Lung (tissue), 12 donors: Measurements from ENCODE around the gene INAFM2. TPM values are rescaled to one million over a fixed set of nuclear protein-coding genes. Genes with fewer than 3 reads are reported as not detected.
A peak's percentile ranks its signal among the peaks of the same experiment; 100 is the strongest.

ENCODE experiments used
- ATAC-seq: fragments of 200-7000 bp; cut with Tn5 transposase; one replicate; pipeline ENCODE4 v1.9.1; 2020; ENCODE audit warnings: moderate number of reproducible peaks; ENCODE audit not compliant: insufficient read depth, low FRiP score
- DNase-seq, 3 donors: peaks; one replicate each; pipeline ENCODE4 v3.0.0-alpha.2; 2013 to 2017
- H3K27ac ChIP-seq, 2 donors: one replicate each; pipeline ENCODE4 v1.5.1; 2013; ENCODE audit warnings: mild to moderate bottlenecking in 2 of 2, moderate library complexity in 2 of 2, control low read depth in 1 of 2, inconsistent platforms in 1 of 2, low read depth in 1 of 2, low read length in 1 of 2
- H3K27me3 ChIP-seq, 3 donors: one replicate each; pipeline ENCODE4 v1.5.1; 2013; ENCODE audit warnings: low read length in 2 of 3; ENCODE audit not compliant: control insufficient read depth in 3 of 3, insufficient read depth in 3 of 3
- H3K36me3 ChIP-seq, 4 donors: one replicate each; pipeline ENCODE4 v1.5.1; 2013; ENCODE audit warnings: low read length in 4 of 4, mild to moderate bottlenecking in 1 of 4, moderate library complexity in 1 of 4; ENCODE audit not compliant: control insufficient read depth in 4 of 4, insufficient read depth in 4 of 4
- H3K4me1 ChIP-seq, 5 donors: one replicate each; pipeline ENCODE4 v1.5.1; 2013; ENCODE audit warnings: low read length in 5 of 5, mild to moderate bottlenecking in 2 of 5, moderate library complexity in 1 of 5; ENCODE audit not compliant: control insufficient read depth in 5 of 5, insufficient read depth in 5 of 5
- H3K4me3 ChIP-seq: one replicate; pipeline ENCODE4 v1.5.1; 2013; ENCODE audit warnings: mild to moderate bottlenecking, control low read depth, moderate library complexity
- H3K9ac ChIP-seq, 2 donors: one replicate each; pipeline ENCODE4 v1.5.1; 2013; ENCODE audit warnings: low read length in 2 of 2, control low read depth in 1 of 2; ENCODE audit not compliant: insufficient read depth in 1 of 2
- H3K9me3 ChIP-seq, 4 donors: one replicate each; pipeline ENCODE4 v1.5.1; 2013; ENCODE audit warnings: low read length in 3 of 4, mild to moderate bottlenecking in 1 of 4, moderate library complexity in 1 of 4; ENCODE audit not compliant: control insufficient read depth in 4 of 4, insufficient read depth in 3 of 4
- CTCF ChIP-seq: IDR thresholded peaks from 2 replicates; pipeline ENCODE4 v1.5.1; 2012; ENCODE audit warnings: mild to moderate bottlenecking; ENCODE audit errors: control extremely low read depth, extremely low read depth
- WGBS, 2 donors: extraction: QIAGEN DNeasy Blood & Tissue Kit; methylation state at CpG; one replicate each; pipeline ENCODE4 v1.1.7; 2013; 5-methylcytosine and 5-hydroxymethylcytosine counted together
- polyA plus RNA-seq, 2 donors: library from polyadenylated mRNA; stranded (reverse); fragments of 200-250 nt; gene quantifications; one replicate each; pipeline ENCODE4 v1.2.1, GENCODE V29; 2013
- total RNA-seq, 2 donors: library from RNA; depleted of rRNA in 1 of 2; stranded (reverse); fragments of >200 nt in 1 of 2; gene quantifications; one replicate each; pipeline ENCODE4 v1.2.1, GENCODE V29; 2014 to 2021
- donor health status: control.
- donor health status: control.
- donor health status: Bipolar disorder and iron deficiency.
- donor health status: healthy.
- donor health status: DM: yes; HTN: yes; CAD: no.

INAFM2 gene
- total and polyA plus RNA-seq, 4 donors = 12.8 to 31.1 (median 19.0) TPM

GRCh38 chr15:40357723-40358470 is 34.4 kb downstream of the INAFM2 start, which contains the start of gene DISP2:
Gene DISP2 (plus strand): TSS chr15:40358219. CDS start chr15:40358322, 103 bp downstream.
- Histone ChIP-seq H3K9me3 (no peaks in the 10 kb centered on the region), H3K36me3 (no peaks in the 10 kb centered on the region), H3K9ac (no peak within 1 kb of the TSS), H3K27ac (no peak within 1 kb of the TSS), H3K27me3 (peaks cover 0 to 18% (median 0%) of the 10 kb centered on the region in 3 donors), H3K4me3 (peak within 1 kb of the TSS; percentile 34), H3K4me1 (peaks cover 0 to 18% (median 0%) of the 10 kb centered on the region in 5 donors)
- peak; percentile 88 to 92 (median 89) for DNase-seq
- TF ChIP-seq CTCF = no peak
- 3 to 4% methylated on average over 47 to 82 of the region's 82 CpGs for WGBS, 2 donors
- peak; percentile 91 for ATAC-seq

- 11 to 12% methylated on average over 27 to 31 of the region's 31 CpGs for WGBS, 2 donors
- ATAC-seq (no peak), DNase-seq (no peak)
- H3K9ac ChIP-seq = no peak overlapping the region
- H3K4me3 ChIP-seq = peak overlapping the region; percentile 34
- peaks cover 0 to 18% (median 0%) of the 10 kb centered on the region in 5 donors for H3K4me1 ChIP-seq
- no peaks in the 10 kb centered on the region for H3K9me3 ChIP-seq
- H3K27me3 ChIP-seq = peaks cover 0 to 13% (median 0%) of the 10 kb centered on the region in 3 donors
- no peak for TF ChIP-seq CTCF
- H3K27ac ChIP-seq = no peak overlapping the region
- H3K36me3 ChIP-seq = no peaks in the 10 kb centered on the region
These were observed 35.2 kb downstream of the INAFM2 start for GRCh38 chr15:40358471-40359353.

GRCh38 chr15:40360015-40360414 is 36.5 kb downstream of the INAFM2 start:
- H3K9me3 ChIP-seq = no peaks in the 10 kb centered on the region
- DNase-seq (no peak), ATAC-seq (no peak)
- no peak overlapping the region for H3K4me3 ChIP-seq
- H3K4me1 ChIP-seq = peaks cover 0 to 11% (median 0%) of the 10 kb centered on the region in 5 donors
- H3K27ac ChIP-seq = no peak overlapping the region
- no peak overlapping the region for H3K9ac ChIP-seq
- WGBS, 2 donors = 92 to 95% methylated on average over 4 of the region's 4 CpGs
- H3K36me3 ChIP-seq = no peaks in the 10 kb centered on the region
- no peak for TF ChIP-seq CTCF
- peaks cover 0 to 13% (median 0%) of the 10 kb centered on the region in 3 donors for H3K27me3 ChIP-seq
